MM.1S (cell line): ENCODE data around the gene VSIG10L.

Source experiments
- DNase-seq: peaks from one replicate; pipeline ENCODE4 v3.0.0-alpha.2; 2015
- H2AFZ ChIP-seq: fragments of 300-600 bp; sonication (generic); 2 replicates; pipeline ENCODE4 v1.6.0; 2016; ENCODE audit warnings: antibody characterized with exemption, low read length
- H3F3A ChIP-seq: fragments of 300-600 bp; sonication (generic); 2 replicates; pipeline ENCODE4 v1.6.1; 2016; ENCODE audit warnings: mild to moderate bottlenecking, antibody characterized with exemption, low read length, moderate library complexity, mixed read lengths; ENCODE audit not compliant: insufficient read depth
- H3K27ac ChIP-seq: fragments of 300-600 bp; sonication (generic); 2 replicates; pipeline ENCODE4 v1.5.1; 2016; ENCODE audit warnings: mild to moderate bottlenecking, low read length
- H3K27me3 ChIP-seq: fragments of 300-600 bp; sonication (generic); replicated peaks from 2 replicates; pipeline ENCODE4 v1.6.0; 2016; ENCODE audit warnings: low read length; ENCODE audit not compliant: insufficient read depth
- H3K36me3 ChIP-seq: fragments of 300-600 bp; sonication (generic); replicated peaks from 2 replicates; pipeline ENCODE4 v1.6.1; 2016; ENCODE audit warnings: mild to moderate bottlenecking, low read length, mixed read lengths; ENCODE audit not compliant: insufficient read depth
- H3K4me1 ChIP-seq: fragments of 300-600 bp; sonication (generic); 2 replicates; pipeline ENCODE4 v1.6.1; 2016; ENCODE audit warnings: low read length, mixed read lengths
- H3K4me2 ChIP-seq: fragments of 300-600 bp; sonication (generic); 2 replicates; pipeline ENCODE4 v1.6.0; 2016; ENCODE audit warnings: low read depth, low read length
- H3K4me3 ChIP-seq: fragments of 300-600 bp; sonication (generic); 2 replicates; pipeline ENCODE4 v1.5.1; 2016; ENCODE audit warnings: low read length, mixed read lengths
- H3K79me2 ChIP-seq: fragments of 300-600 bp; sonication (generic); 2 replicates; pipeline ENCODE4 v1.6.1; 2016; ENCODE audit warnings: mixed run types, low read length, mixed read lengths
- H3K9ac ChIP-seq: fragments of 300-600 bp; sonication (generic); 2 replicates; pipeline ENCODE4 v1.6.1; 2016; ENCODE audit warnings: low read length, mixed read lengths
- H3K9me2 ChIP-seq: fragments of 300-600 bp; sonication (generic); replicated peaks from 2 replicates; pipeline ENCODE4 v1.6.1; 2016; ENCODE audit warnings: mild to moderate bottlenecking, low read length, mixed read lengths; ENCODE audit not compliant: insufficient read depth
- H3K9me3 ChIP-seq: fragments of 300-600 bp; sonication (generic); replicated peaks from 2 replicates; pipeline ENCODE4 v1.6.1; 2016; ENCODE audit warnings: mild to moderate bottlenecking, low read length, mixed read lengths; ENCODE audit not compliant: insufficient read depth
- H4K20me1 ChIP-seq: fragments of 300-600 bp; sonication (generic); 2 replicates; pipeline ENCODE4 v1.6.1; 2016; ENCODE audit warnings: mild to moderate bottlenecking, low read length, moderate library complexity, mixed read lengths; ENCODE audit not compliant: insufficient read depth
- EZH2 ChIP-seq: fragments of 300-600 bp; sonication (generic); optimal IDR thresholded peaks from 2 replicates; pipeline ENCODE3; 2017; ENCODE audit warnings: low read depth, mild to moderate bottlenecking, antibody characterized with exemption, low read length, mixed read lengths
- EZH2phosphoT487 ChIP-seq: fragments of 300-600 bp; sonication (generic); IDR thresholded peaks from 2 replicates; pipeline ENCODE4 v1.6.1; 2018; ENCODE audit warnings: antibody characterized with exemption, low read length
- TF ChIP-seq, protein P1 (sequence below): fragments of 300-600 bp; sonication (generic); IDR thresholded peaks from 2 replicates; pipeline ENCODE4 v1.5.1; 2016; ENCODE audit warnings: antibody characterized with exemption, low read length, mixed read lengths

VSIG10L gene

DNA sequence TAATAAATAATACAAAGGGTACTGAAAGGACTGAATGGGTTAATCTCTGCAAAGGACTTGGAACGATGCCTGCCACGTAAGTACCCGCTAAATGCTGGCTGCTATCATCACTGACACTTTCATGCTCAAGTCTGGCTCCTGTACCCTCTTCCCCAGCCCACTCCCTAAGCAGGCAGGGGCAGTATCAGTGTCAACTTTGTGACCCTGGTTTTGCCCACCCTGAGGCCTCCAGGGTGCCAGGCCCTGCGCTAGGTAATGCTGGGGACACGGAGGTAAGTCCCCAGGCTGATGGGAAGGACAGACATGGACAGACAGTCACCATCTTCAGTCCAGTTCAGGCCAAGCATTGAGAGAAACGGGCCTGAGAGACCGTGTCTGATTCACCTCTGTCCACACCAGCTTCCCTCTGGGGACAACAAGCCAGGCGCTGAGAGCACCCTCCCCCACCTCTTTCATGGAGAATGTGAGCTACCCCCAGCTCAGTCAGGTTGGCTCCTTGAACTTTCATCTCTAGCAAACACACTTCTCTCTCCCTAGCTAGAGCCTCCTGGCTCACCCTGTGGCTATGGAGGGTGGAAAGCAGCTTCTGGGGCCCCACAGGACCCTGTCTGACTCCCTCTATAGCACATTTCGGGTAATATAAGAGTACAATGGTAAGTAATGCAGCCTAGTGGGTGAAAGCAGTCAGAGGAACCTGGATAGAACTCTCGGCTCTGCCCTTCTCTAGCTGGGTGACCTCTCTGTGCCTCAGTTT is 23.4 kb upstream of the VSIG10L start:
- Histone ChIP-seq H3K4me2 (no peak overlapping the region), H3K9ac (no peak overlapping the region), H3K36me3 (no peaks in the 10 kb centered on the region), H3K9me2 (no peaks in the 10 kb centered on the region), H3K4me3 (no peak overlapping the region), H3F3A (no peaks in the 10 kb centered on the region), H3K79me2 (no peaks in the 10 kb centered on the region), H3K4me1 (no peaks in the 10 kb centered on the region), H3K27ac (no peak overlapping the region), H2AFZ (no peak overlapping the region), H3K9me3 (no peaks in the 10 kb centered on the region), H3K27me3 (no peaks in the 10 kb centered on the region), H4K20me1 (no peaks in the 10 kb centered on the region)
- no peak for DNase-seq
- TF ChIP-seq EZH2phosphoT487 (no peak), EZH2 (no peak)
- TF ChIP-seq, protein P1, sequence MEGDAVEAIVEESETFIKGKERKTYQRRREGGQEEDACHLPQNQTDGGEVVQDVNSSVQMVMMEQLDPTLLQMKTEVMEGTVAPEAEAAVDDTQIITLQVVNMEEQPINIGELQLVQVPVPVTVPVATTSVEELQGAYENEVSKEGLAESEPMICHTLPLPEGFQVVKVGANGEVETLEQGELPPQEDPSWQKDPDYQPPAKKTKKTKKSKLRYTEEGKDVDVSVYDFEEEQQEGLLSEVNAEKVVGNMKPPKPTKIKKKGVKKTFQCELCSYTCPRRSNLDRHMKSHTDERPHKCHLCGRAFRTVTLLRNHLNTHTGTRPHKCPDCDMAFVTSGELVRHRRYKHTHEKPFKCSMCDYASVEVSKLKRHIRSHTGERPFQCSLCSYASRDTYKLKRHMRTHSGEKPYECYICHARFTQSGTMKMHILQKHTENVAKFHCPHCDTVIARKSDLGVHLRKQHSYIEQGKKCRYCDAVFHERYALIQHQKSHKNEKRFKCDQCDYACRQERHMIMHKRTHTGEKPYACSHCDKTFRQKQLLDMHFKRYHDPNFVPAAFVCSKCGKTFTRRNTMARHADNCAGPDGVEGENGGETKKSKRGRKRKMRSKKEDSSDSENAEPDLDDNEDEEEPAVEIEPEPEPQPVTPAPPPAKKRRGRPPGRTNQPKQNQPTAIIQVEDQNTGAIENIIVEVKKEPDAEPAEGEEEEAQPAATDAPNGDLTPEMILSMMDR: no peak

DNA sequence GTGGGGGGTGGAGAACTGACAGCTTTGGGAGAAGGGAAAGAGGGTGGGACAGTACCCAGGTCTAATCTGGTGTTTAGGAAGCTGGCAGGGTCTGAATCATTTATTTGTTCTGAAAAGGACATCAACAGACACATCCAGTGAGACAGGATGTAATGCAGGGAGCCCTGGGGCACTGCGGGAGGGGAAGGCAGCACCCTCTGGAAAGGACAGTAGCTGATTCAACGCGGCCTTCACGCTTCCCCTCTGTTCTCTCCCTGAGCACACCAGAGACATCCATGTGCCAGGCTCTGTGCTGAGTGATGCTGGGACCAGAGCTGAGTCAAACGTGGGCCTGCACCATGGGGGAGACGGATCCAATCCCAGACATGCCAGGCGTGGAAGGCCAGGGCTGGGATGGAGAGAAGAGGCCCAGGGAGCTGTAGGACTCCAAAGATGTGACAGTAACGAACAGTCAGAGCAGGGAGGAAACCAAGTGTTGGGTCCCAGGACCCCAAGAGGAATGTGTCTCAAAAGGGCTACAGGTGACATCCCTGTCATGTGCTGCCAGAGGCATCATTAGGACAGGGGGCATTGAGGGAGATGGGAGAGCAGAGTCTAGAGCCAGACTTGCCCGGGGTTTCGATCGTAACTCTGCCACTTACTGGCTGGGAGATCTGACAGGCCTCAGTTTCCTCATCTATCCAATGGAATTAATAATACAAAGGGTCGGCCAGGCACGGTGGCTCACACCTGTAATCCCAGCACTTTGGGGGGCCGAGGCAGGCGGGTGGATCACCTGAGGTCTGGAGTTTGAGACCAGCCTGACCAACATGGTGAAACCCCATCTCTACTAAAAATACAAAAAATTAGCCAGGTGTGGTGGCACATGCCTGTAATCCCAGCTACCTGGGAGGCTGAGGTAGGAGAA is 22.5 kb upstream of the VSIG10L start:
- Histone ChIP-seq H2AFZ (no peak overlapping the region), H3K9me2 (no peaks in the 10 kb centered on the region), H3K27me3 (no peaks in the 10 kb centered on the region), H3F3A (no peaks in the 10 kb centered on the region), H3K27ac (no peak overlapping the region), H3K9me3 (no peaks in the 10 kb centered on the region), H3K4me3 (no peak overlapping the region), H3K9ac (no peak overlapping the region), H3K36me3 (no peaks in the 10 kb centered on the region), H3K79me2 (no peaks in the 10 kb centered on the region), H4K20me1 (no peaks in the 10 kb centered on the region), H3K4me2 (no peak overlapping the region), H3K4me1 (no peaks in the 10 kb centered on the region)
- no peak for DNase-seq
- TF ChIP-seq EZH2 (no peak), EZH2phosphoT487 (no peak)
- TF ChIP-seq, protein P1: no peak

DNA sequence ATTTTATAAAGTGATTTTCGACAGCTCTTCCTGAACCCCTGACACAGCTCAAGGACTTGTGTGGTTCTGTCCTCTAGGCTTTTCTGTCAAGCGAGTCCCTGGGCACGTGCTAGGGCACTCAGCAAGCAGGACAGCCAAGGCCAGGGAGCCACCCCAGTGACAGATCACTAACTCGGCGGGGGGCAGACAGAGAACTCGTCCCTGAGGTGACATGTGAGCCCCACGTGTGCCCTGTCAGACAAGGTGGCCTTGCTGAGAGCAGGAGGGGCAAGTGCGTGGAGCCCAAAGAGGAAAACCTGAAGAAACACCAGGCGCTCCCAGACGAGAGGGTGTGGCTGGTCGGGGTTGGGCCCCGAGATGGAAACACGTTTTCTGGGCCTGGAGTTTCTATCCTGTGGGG is 19.3 kb upstream of the VSIG10L start:
- no peak overlapping the region for H2AFZ ChIP-seq
- H4K20me1 ChIP-seq: no peaks in the 10 kb centered on the region
- H3K9ac ChIP-seq: no peak overlapping the region
- no peak overlapping the region for H3K4me3 ChIP-seq
- DNase-seq: no peak
- no peak overlapping the region for H3K27ac ChIP-seq
- no peaks in the 10 kb centered on the region for H3K79me2 ChIP-seq
- H3K4me1 ChIP-seq: no peaks in the 10 kb centered on the region
- no peaks in the 10 kb centered on the region for H3K9me2 ChIP-seq
- no peak overlapping the region for H3K4me2 ChIP-seq
- H3F3A ChIP-seq: no peaks in the 10 kb centered on the region
- TF ChIP-seq, protein P1: no peak
- TF ChIP-seq EZH2 (no peak), EZH2phosphoT487 (no peak)
- H3K36me3 ChIP-seq: no peaks in the 10 kb centered on the region
- H3K27me3 ChIP-seq: no peaks in the 10 kb centered on the region
- H3K9me3 ChIP-seq: no peaks in the 10 kb centered on the region
